GM12891 (cell line): ENCODE data around the gene GCHFR.
A peak's percentile ranks its signal among the peaks of the same experiment; 100 is the strongest.

Source experiments
- POLR2A ChIP-seq: IDR thresholded peaks from 2 replicates; pipeline ENCODE4 v1.6.1; 2011; ENCODE audit warnings: low read depth, low read length, control low read depth
- POLR2AphosphoS5 ChIP-seq: IDR thresholded peaks from 2 replicates; pipeline ENCODE4 v1.6.1; 2011; ENCODE audit warnings: low read depth, low read length, control low read depth
- POU2F2 ChIP-seq: IDR thresholded peaks from 2 replicates; pipeline ENCODE4 v1.6.1; 2011; ENCODE audit warnings: low read depth, mild to moderate bottlenecking, control low read depth, low read length, moderate library complexity
- SPI1 ChIP-seq: IDR thresholded peaks from 2 replicates; pipeline ENCODE4 v1.6.1; 2011; ENCODE audit warnings: low read depth, low read length, control low read depth
- TAF1 ChIP-seq: IDR thresholded peaks from 2 replicates; pipeline ENCODE4 v1.6.1; 2011; ENCODE audit warnings: low read depth, low read length, control low read depth

GRCh38 chr15:40807028-40807887 is 43.4 kb downstream of the GCHFR start, which contains the start of the genes DNAJC17 and ZFYVE19:
- no peak; the same call in 1 of the 2 replicates for TF ChIP-seq SPI1
- peak; percentile 88 for TF ChIP-seq POLR2A
- peak; percentile 75 for TF ChIP-seq TAF1
- peak; percentile 94 for TF ChIP-seq POLR2AphosphoS5
- peak; percentile 74 for TF ChIP-seq POU2F2
